Endodermal cell (in vitro differentiated cells): ENCODE data around the gene NLRP3. TPM values are rescaled to one million over a fixed set of nuclear protein-coding genes. Genes with fewer than 3 reads are reported as not detected.
A peak's percentile ranks its signal among the peaks of the same experiment; 100 is the strongest.
"Not testable (repeated sequence)": the region's sequence is repeated elsewhere in the genome, so short reads cannot be mapped to it uniquely, and the experiment has no call there.

Source experiments
- DNase-seq: peaks from one replicate; pipeline ENCODE4 v3.0.0-alpha.2; 2017
- H3K27ac ChIP-seq: 2 replicates; pipeline ENCODE4 v1.5.1; 2013; ENCODE audit warnings: mild to moderate bottlenecking, low read depth, low read length, moderate library complexity
- H3K27me3 ChIP-seq: 2 replicates; pipeline ENCODE4 v1.6.1; 2013; ENCODE audit warnings: mild to moderate bottlenecking, low read length, moderate library complexity; ENCODE audit not compliant: insufficient read depth, control insufficient read depth, poor library complexity, severe bottlenecking
- H3K36me3 ChIP-seq: 2 replicates; pipeline ENCODE4 v1.7.0; 2013; ENCODE audit warnings: mild to moderate bottlenecking, low read length, moderate library complexity; ENCODE audit not compliant: control insufficient read depth, insufficient read depth
- H3K4me1 ChIP-seq: one replicate; pipeline ENCODE4 v1.7.0; 2013; ENCODE audit warnings: low read length; ENCODE audit not compliant: control insufficient read depth, insufficient read depth
- H3K4me3 ChIP-seq: 2 replicates; pipeline ENCODE4 v1.5.1; 2013; ENCODE audit warnings: mild to moderate bottlenecking, low read length, moderate library complexity
- H3K9ac ChIP-seq: 2 replicates; pipeline ENCODE4 v1.6.1; 2013; ENCODE audit warnings: mild to moderate bottlenecking, low read length, moderate library complexity; ENCODE audit not compliant: poor library complexity, severe bottlenecking; ENCODE audit errors: extremely low read depth
- H3K9me3 ChIP-seq: 2 replicates; pipeline ENCODE4 v1.6.1; 2013; ENCODE audit warnings: mild to moderate bottlenecking, low read length, moderate library complexity; ENCODE audit not compliant: control insufficient read depth
- H3K27ac Mint-ChIP-seq: 2 replicates; pipeline ENCODE4 v1.8.0; 2020; ENCODE audit warnings: mixed read lengths
- H3K27me3 Mint-ChIP-seq: 2 replicates; pipeline ENCODE4 v1.8.0; 2021; ENCODE audit warnings: mild to moderate bottlenecking, mixed read lengths; ENCODE audit not compliant: insufficient read depth
- H3K36me3 Mint-ChIP-seq: 2 replicates; pipeline ENCODE4 v1.8.0; 2020; ENCODE audit warnings: low read depth, mixed read lengths
- H3K4me1 Mint-ChIP-seq: 2 replicates; pipeline ENCODE4 v1.8.0; 2020; ENCODE audit warnings: mixed read lengths
- H3K4me3 Mint-ChIP-seq: 2 replicates; pipeline ENCODE4 v1.8.0; 2020; ENCODE audit warnings: mild to moderate bottlenecking, moderate library complexity, mixed read lengths
- H3K9me3 Mint-ChIP-seq: 2 replicates; pipeline ENCODE4 v1.8.0; 2020; ENCODE audit warnings: mild to moderate bottlenecking, mixed read lengths
- CTCF ChIP-seq: fragments of 200-600 bp; sonication (generic); conservative IDR thresholded peaks from 2 replicates; pipeline ENCODE4 v1.5.0; 2021; ENCODE audit warnings: antibody characterized with exemption, mild to moderate bottlenecking
- WGBS, 2 experiments: methylation state at CpG; one replicate each; pipeline versions ENCODE4 v1.1.5 to v1.1.7; 2013; ENCODE audit warnings: missing lambda C conversion rate in 2 of 2, mixed read lengths in 1 of 2; ENCODE audit not compliant: insufficient coverage in 1 of 2, insufficient read length in 1 of 2; 5-methylcytosine and 5-hydroxymethylcytosine counted together
- total RNA-seq, 2 donors: library from RNA; stranded (reverse); fragmentation: NEBNext Ultra II Directional in 1 of 2; extraction: Animal tissue kit (Norgen Biotek cat#: 25700) in 1 of 2; gene quantifications; 2 replicates in 1 of 2; 3 replicates in 1 of 2; pipeline ENCODE4 v1.2.1, GENCODE V29; 2021

Gene NLRP3
- total RNA-seq, 2 donors from 2014 or later: 0.09 TPM; not detected in 1

- 96 to 100% methylated on average over 5 of the region's 5 CpGs for WGBS, 2 experiments
- Mint-ChIP-seq H3K4me3 (no peak overlapping the region), H3K27ac (no peak overlapping the region), H3K9me3 (no peaks in the 10 kb centered on the region), H3K36me3 (no peaks in the 10 kb centered on the region), H3K27me3 (peaks cover 2% of the 10 kb centered on the region), H3K4me1 (peaks cover 8% of the 10 kb centered on the region)
- no peak for TF ChIP-seq CTCF
- Histone ChIP-seq H3K27ac (peak overlapping the region; percentile 85), H3K4me3 (no peak overlapping the region), H3K9me3 (no peaks in the 10 kb centered on the region), H3K4me1 (no peaks in the 10 kb centered on the region), H3K36me3 (no peaks in the 10 kb centered on the region), H3K27me3 (no peaks in the 10 kb centered on the region), H3K9ac (no peak overlapping the region)
- DNase-seq: no peak
Measured at GRCh38 chr1:247469141-247469535, 53.2 kb downstream of the NLRP3 start.

DNA sequence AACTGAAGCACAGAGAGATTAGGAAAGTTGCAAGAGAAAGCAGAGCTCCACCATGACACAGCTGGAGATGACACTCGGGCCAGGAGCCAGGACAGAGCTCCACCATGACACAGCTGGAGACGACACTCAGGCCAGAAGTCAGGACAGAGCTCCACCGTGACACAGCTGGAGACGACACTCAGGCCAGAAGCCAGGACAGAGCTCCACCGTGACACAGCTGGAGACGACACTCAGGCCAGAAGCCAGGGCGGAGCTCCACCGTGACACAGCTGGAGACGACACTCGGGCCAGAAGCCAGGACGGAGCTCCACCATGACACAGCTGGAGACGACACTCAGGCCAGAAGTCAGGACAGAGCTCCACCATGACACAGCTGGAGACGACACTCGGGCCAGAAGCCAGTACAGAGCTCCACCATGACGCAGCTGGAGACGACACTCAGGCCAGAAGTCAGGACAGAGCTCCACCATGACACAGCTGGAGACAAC, 55.0 kb downstream of the NLRP3 start:
- DNase-seq, H3K9ac ChIP-seq, H3K4me3 ChIP-seq, H3K27ac ChIP-seq, H3K27me3 Mint-ChIP-seq, H3K4me1 ChIP-seq, H3K9me3 ChIP-seq, H3K36me3 Mint-ChIP-seq, H3K36me3 ChIP-seq, H3K4me3 Mint-ChIP-seq, H3K27me3 ChIP-seq, H3K27ac Mint-ChIP-seq: not testable (repeated sequence)
- WGBS, 2 experiments: 87 to 89% methylated on average over 3 to 13 of the region's 16 CpGs
- Mint-ChIP-seq H3K9me3 (peaks cover 14% of the 10 kb centered on the region), H3K4me1 (peaks cover 11% of the 10 kb centered on the region)

GRCh38 chr1:247471445-247472016, 55.6 kb downstream of the NLRP3 start:
- peaks cover 11% of the 10 kb centered on the region for H3K4me1 Mint-ChIP-seq
- WGBS, 2 experiments: 89 to 91% methylated on average over 11 to 12 of the region's 12 CpGs
- Histone ChIP-seq H3K27me3 (no peaks in the 10 kb centered on the region), H3K9me3 (peaks cover 9% of the 10 kb centered on the region), H3K27ac (no peak overlapping the region), H3K4me3 (no peak overlapping the region), H3K36me3 (no peaks in the 10 kb centered on the region), H3K9ac (no peak overlapping the region), H3K4me1 (no peaks in the 10 kb centered on the region)
- DNase-seq: no peak
- H3K36me3 Mint-ChIP-seq: no peaks in the 10 kb centered on the region
- peaks cover 17% of the 10 kb centered on the region for H3K9me3 Mint-ChIP-seq
- H3K27ac Mint-ChIP-seq: no peak overlapping the region
- H3K4me3 Mint-ChIP-seq: no peak overlapping the region
- TF ChIP-seq CTCF: no peak
- peaks cover 2% of the 10 kb centered on the region for H3K27me3 Mint-ChIP-seq

DNA sequence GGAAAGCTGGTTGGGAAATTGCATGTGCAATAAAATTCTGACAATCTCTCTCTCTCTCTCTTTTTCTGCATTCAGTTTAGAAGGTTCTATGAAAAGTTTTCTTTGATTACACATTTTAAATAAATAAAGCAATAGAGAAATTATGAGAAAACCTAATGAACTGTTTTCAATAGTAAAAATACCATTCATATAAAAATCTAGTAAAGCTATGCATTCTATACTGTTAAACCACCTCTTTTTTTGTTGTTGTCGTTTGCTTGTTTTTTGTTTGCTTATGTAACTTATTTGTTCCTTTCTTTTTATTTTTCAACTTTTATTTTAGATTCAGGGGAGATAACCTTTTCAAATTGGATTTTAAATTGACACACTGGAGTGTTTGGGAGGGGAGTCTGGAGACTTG, 56.1 kb downstream of the NLRP3 start:
- DNase-seq: no peak
- Mint-ChIP-seq H3K27me3 (peaks cover 2% of the 10 kb centered on the region), H3K27ac (no peak overlapping the region), H3K4me3 (no peak overlapping the region), H3K9me3 (peaks cover 17% of the 10 kb centered on the region), H3K4me1 (peaks cover 11% of the 10 kb centered on the region), H3K36me3 (no peaks in the 10 kb centered on the region)
- Histone ChIP-seq H3K27ac (no peak overlapping the region), H3K4me3 (no peak overlapping the region), H3K36me3 (no peaks in the 10 kb centered on the region), H3K9ac (no peak overlapping the region), H3K4me1 (no peaks in the 10 kb centered on the region), H3K9me3 (peaks cover 9% of the 10 kb centered on the region), H3K27me3 (no peaks in the 10 kb centered on the region)
- WGBS, 2 experiments: no CpG with 5 or more reads among the region's 1 CpG
- TF ChIP-seq CTCF: no peak
